ENCODE results near the gene MAP1LC3B2.

GRCh38 chr12:116515684-116516083 lies 43.5 kb upstream of the MAP1LC3B2 start:
- TF ChIP-seq, protein P1, sequence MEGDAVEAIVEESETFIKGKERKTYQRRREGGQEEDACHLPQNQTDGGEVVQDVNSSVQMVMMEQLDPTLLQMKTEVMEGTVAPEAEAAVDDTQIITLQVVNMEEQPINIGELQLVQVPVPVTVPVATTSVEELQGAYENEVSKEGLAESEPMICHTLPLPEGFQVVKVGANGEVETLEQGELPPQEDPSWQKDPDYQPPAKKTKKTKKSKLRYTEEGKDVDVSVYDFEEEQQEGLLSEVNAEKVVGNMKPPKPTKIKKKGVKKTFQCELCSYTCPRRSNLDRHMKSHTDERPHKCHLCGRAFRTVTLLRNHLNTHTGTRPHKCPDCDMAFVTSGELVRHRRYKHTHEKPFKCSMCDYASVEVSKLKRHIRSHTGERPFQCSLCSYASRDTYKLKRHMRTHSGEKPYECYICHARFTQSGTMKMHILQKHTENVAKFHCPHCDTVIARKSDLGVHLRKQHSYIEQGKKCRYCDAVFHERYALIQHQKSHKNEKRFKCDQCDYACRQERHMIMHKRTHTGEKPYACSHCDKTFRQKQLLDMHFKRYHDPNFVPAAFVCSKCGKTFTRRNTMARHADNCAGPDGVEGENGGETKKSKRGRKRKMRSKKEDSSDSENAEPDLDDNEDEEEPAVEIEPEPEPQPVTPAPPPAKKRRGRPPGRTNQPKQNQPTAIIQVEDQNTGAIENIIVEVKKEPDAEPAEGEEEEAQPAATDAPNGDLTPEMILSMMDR (conservative IDR thresholded peaks at IDR 0.05; ENCODE audit: low read length): no peak
- TF ChIP-seq EZH2phosphoT487 (IDR thresholded peaks at IDR 0.05; ENCODE audit: borderline replicate concordance, low read depth, low read length): no peak
